ENCODE measurements around the gene NLRP9.

The NLRP9 gene

DNA sequence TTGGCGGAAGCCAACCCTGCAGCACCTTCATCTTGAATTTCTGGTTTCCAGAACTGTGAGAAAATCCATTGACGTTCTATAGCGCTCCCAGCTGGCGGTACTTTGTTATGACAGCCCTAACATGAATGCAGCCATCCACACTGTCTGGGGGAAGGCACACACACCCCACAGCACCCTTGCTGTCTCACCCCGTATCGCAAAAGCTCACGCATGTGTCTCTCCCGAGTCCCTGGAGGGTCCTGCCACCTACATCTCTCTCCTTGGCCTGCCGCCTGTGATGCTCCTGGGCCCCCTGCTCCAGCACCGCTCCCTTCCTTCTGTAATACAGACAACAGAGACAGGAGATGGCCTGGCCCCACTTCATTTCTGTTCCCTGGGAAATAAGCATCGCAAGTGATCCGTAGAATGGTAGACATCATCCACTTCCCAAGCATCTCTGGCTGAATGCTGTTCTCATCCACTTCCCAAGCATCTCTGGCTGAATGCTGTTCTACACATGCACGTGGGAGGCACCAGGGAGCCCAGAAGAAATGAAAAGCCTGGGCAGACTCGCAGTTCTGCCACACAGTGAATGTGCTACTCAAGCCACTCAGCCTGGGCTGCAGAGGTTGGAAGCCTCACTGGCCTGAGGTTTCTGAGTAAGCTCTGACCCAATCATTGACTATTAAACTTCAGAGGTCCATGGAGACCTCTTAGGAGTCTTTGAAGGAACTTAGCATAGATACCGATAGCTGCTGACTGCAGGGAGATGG, 33.5 kb downstream of the NLRP9 start:
- peaks cover 2% of the 10 kb centered on the region; the same call in 1 of the 2 replicates for H3F3A ChIP-seq (ENCODE audit: control insufficient read depth, insufficient read depth)
- no peak overlapping the region for H3K4me2 ChIP-seq (ENCODE audit: low read length)
- no peaks in the 10 kb centered on the region for H4K20me1 ChIP-seq (ENCODE audit: control insufficient read depth, insufficient read depth, low read depth, low read length)
- H3K4me1 ChIP-seq (ENCODE audit: control insufficient read depth, low read length): no peaks in the 10 kb centered on the region
- no peak overlapping the region for H3K27ac ChIP-seq (ENCODE audit: low read depth, low read length)
- no peak overlapping the region for H3K4me3 ChIP-seq (ENCODE audit: low read length)
- H3K9me3 ChIP-seq (ENCODE audit: control insufficient read depth, insufficient read depth, low read length): no peaks in the 10 kb centered on the region
- no peaks in the 10 kb centered on the region for H3K79me2 ChIP-seq (ENCODE audit: control insufficient read depth, low read length)
- H3K27me3 ChIP-seq (ENCODE audit: control insufficient read depth, low read length): no peaks in the 10 kb centered on the region
- TF ChIP-seq, protein P1, sequence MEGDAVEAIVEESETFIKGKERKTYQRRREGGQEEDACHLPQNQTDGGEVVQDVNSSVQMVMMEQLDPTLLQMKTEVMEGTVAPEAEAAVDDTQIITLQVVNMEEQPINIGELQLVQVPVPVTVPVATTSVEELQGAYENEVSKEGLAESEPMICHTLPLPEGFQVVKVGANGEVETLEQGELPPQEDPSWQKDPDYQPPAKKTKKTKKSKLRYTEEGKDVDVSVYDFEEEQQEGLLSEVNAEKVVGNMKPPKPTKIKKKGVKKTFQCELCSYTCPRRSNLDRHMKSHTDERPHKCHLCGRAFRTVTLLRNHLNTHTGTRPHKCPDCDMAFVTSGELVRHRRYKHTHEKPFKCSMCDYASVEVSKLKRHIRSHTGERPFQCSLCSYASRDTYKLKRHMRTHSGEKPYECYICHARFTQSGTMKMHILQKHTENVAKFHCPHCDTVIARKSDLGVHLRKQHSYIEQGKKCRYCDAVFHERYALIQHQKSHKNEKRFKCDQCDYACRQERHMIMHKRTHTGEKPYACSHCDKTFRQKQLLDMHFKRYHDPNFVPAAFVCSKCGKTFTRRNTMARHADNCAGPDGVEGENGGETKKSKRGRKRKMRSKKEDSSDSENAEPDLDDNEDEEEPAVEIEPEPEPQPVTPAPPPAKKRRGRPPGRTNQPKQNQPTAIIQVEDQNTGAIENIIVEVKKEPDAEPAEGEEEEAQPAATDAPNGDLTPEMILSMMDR (IDR thresholded peaks at IDR 0.05; ENCODE audit: low read depth, low read length, poor library complexity, severe bottlenecking): peak; percentile 39
- no peak for TF ChIP-seq EZH2phosphoT487 (IDR thresholded peaks at IDR 0.05; ENCODE audit: borderline replicate concordance, low read length)
- H3K9me2 ChIP-seq (replicated peaks; ENCODE audit: control insufficient read depth, low read length): no peaks in the 10 kb centered on the region
- peaks cover 27% of the 10 kb centered on the region for H3K36me3 ChIP-seq (ENCODE audit: control insufficient read depth, low read length)

DNA sequence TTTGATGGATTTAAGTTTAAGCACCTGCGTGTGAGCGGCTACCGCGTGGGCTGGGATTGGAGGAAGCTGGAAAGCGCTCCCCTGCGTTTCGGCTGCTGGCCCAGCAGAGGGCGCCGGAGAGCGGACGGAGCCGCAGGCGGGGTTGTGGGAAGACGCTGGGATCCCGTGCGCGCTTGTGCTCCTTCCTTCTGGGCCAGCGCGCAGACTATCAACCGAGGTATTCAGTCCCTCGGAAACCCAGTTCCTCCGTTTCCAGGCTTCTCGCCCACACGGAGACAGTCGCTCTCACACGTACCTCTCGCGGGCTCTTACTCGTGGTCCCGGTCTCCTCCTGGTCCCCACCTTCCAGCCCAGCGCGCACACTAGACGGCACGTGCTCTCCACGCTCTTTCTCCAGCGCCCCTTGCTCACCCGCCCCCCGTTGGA, 34.4 kb downstream of the NLRP9 start:
- Histone ChIP-seq H3K27ac (ENCODE audit: low read depth, low read length) (no peak overlapping the region), H3K4me2 (ENCODE audit: low read length) (no peak overlapping the region), H3K9me3 (ENCODE audit: control insufficient read depth, insufficient read depth, low read length) (no peaks in the 10 kb centered on the region), H3K9me2 (replicated peaks; ENCODE audit: control insufficient read depth, low read length) (no peaks in the 10 kb centered on the region), H3K79me2 (ENCODE audit: control insufficient read depth, low read length) (no peaks in the 10 kb centered on the region), H3F3A (ENCODE audit: control insufficient read depth, insufficient read depth) (peaks cover 2% of the 10 kb centered on the region; the same call in 1 of the 2 replicates), H3K4me3 (ENCODE audit: low read length) (no peak overlapping the region), H3K4me1 (ENCODE audit: control insufficient read depth, low read length) (no peaks in the 10 kb centered on the region), H3K36me3 (ENCODE audit: control insufficient read depth, low read length) (peaks cover 33% of the 10 kb centered on the region), H3K27me3 (ENCODE audit: control insufficient read depth, low read length) (no peaks in the 10 kb centered on the region), H4K20me1 (ENCODE audit: control insufficient read depth, insufficient read depth, low read depth, low read length) (no peaks in the 10 kb centered on the region)
- TF ChIP-seq, protein P1 (IDR thresholded peaks at IDR 0.05; ENCODE audit: low read depth, low read length, poor library complexity, severe bottlenecking): peak; percentile 71
- TF ChIP-seq EZH2phosphoT487 (IDR thresholded peaks at IDR 0.05; ENCODE audit: borderline replicate concordance, low read length): no peak

DNA sequence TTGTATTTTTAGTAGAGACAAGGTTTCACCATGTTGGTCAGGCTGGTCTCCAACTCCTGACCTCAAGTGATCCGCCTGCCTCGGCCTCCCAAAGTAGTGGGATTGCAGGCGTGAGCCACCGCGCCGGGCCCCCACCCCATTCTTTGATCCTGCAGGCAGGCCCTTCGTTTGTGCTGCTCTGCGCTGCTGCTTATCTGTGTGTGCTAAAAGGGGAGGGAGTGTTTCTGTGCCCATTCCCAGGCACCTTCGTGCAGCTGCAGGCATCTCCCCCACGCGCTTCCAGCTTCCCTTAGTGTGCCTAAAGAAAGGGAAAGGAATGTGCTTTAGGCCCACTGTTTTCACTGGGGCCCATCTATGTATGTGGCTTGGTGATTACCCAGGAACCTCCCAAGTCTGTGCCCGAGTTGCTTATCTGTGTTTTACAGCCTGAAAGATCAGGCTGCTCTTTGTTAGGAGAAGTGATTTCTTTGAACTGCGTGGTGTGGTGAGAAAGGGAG, 36.0 kb downstream of the NLRP9 start:
- H3K4me1 ChIP-seq (ENCODE audit: control insufficient read depth, low read length): no peaks in the 10 kb centered on the region
- H3K9me2 ChIP-seq (replicated peaks; ENCODE audit: control insufficient read depth, low read length): no peaks in the 10 kb centered on the region
- H3K36me3 ChIP-seq (ENCODE audit: control insufficient read depth, low read length): peaks cover 44% of the 10 kb centered on the region

More for the DNA sequence above, 36.0 kb downstream of the NLRP9 start:
- Histone ChIP-seq H3K4me3 (ENCODE audit: low read length) (no peak overlapping the region), H3F3A (ENCODE audit: control insufficient read depth, insufficient read depth) (no peaks in the 10 kb centered on the region; the same call in 1 of the 2 replicates), H3K79me2 (ENCODE audit: control insufficient read depth, low read length) (no peaks in the 10 kb centered on the region), H4K20me1 (ENCODE audit: control insufficient read depth, insufficient read depth, low read depth, low read length) (no peaks in the 10 kb centered on the region), H3K27me3 (ENCODE audit: control insufficient read depth, low read length) (no peaks in the 10 kb centered on the region), H3K4me2 (ENCODE audit: low read length) (no peak overlapping the region), H3K27ac (ENCODE audit: low read depth, low read length) (no peak overlapping the region), H3K9me3 (ENCODE audit: control insufficient read depth, insufficient read depth, low read length) (no peaks in the 10 kb centered on the region)
- TF ChIP-seq EZH2phosphoT487 (IDR thresholded peaks at IDR 0.05; ENCODE audit: borderline replicate concordance, low read length): no peak
- TF ChIP-seq, protein P1 (IDR thresholded peaks at IDR 0.05; ENCODE audit: low read depth, low read length, poor library complexity, severe bottlenecking): no peak
